ENCODE results near the gene CPEB1.
"Not testable (repeated sequence)": the region's sequence is repeated elsewhere in the genome, so short reads cannot be mapped to it uniquely, and the experiment has no call there.

The CPEB1 gene

GRCh38 chr15:82513587-82513986 lies 133.6 kb downstream of the CPEB1 start:
- DNase-seq (ENCODE audit: low spot score), result not testable (repeated sequence)

GRCh38 chr15:82507693-82508092 lies 139.5 kb downstream of the CPEB1 start:
- DNase-seq (ENCODE audit: low spot score), result not testable (repeated sequence)

GRCh38 chr15:82507087-82507486 lies 140.1 kb downstream of the CPEB1 start:
- not testable (repeated sequence) for DNase-seq (ENCODE audit: low spot score)

- not testable (repeated sequence) for DNase-seq (ENCODE audit: low spot score)
Observed at GRCh38 chr15:82505842-82506241, 141.3 kb downstream of the CPEB1 start.

- not testable (repeated sequence) for DNase-seq (ENCODE audit: low spot score)
Observed at GRCh38 chr15:82504074-82504473, 143.1 kb downstream of the CPEB1 start.

GRCh38 chr15:82502700-82503339 lies 144.3 kb downstream of the CPEB1 start:
- not testable (repeated sequence) for DNase-seq (ENCODE audit: low spot score)

- not testable (repeated sequence) for DNase-seq (ENCODE audit: low spot score)
Observed at GRCh38 chr15:82500772-82501171, 146.4 kb downstream of the CPEB1 start.

- not testable (repeated sequence) for DNase-seq (ENCODE audit: low spot score)
Observed at GRCh38 chr15:82497978-82498377, 149.2 kb downstream of the CPEB1 start.

Measured in COLO829 (cell line).